OCI-LY1 (cell line): ENCODE data around the gene WDFY4.

Experiments
- H2AFZ ChIP-seq: fragments of 200-600 bp; sonication (generic), shearing (Covaris generic); 2 replicates; pipeline ENCODE4 v1.6.0; 2014; ENCODE audit warnings: antibody characterized with exemption, mild to moderate bottlenecking, low read length
- H3F3A ChIP-seq: fragments of 200-600 bp; sonication (generic), shearing (Covaris generic); 2 replicates; pipeline ENCODE4 v1.6.0; 2014; ENCODE audit warnings: mild to moderate bottlenecking, antibody characterized with exemption, low read length, moderate library complexity; ENCODE audit not compliant: insufficient read depth
- H3K27ac ChIP-seq: fragments of 200-600 bp; sonication (generic); 2 replicates; pipeline ENCODE4 v1.5.1; 2014; ENCODE audit warnings: low read length, mixed run types, mild to moderate bottlenecking, low read depth; ENCODE audit not compliant: poor library complexity, severe bottlenecking
- H3K27me3 ChIP-seq: fragments of 200-600 bp; sonication (generic); 2 replicates; pipeline ENCODE4 v1.6.0; 2014; ENCODE audit warnings: antibody characterized with exemption, mild to moderate bottlenecking, low read length, moderate library complexity; ENCODE audit not compliant: insufficient read depth
- H3K36me3 ChIP-seq: fragments of 200-600 bp; sonication (generic); 2 replicates; pipeline ENCODE4 v1.6.1; 2014; ENCODE audit warnings: mild to moderate bottlenecking, antibody characterized with exemption, low read length, moderate library complexity, mixed read lengths; ENCODE audit not compliant: insufficient read depth
- H3K4me1 ChIP-seq: fragments of 200-600 bp; sonication (generic); 2 replicates; pipeline ENCODE4 v1.5.1; 2014; ENCODE audit warnings: mild to moderate bottlenecking, low read length, moderate library complexity; ENCODE audit not compliant: insufficient read depth, severe bottlenecking
- H3K4me2 ChIP-seq: fragments of 200-600 bp; sonication (generic), shearing (Covaris generic); 2 replicates; pipeline ENCODE4 v1.6.1; 2014; ENCODE audit warnings: low read length
- H3K4me3 ChIP-seq: fragments of 200-600 bp; sonication (generic); 2 replicates; pipeline ENCODE4 v1.5.1; 2014; ENCODE audit warnings: low read length, low read depth, mild to moderate bottlenecking, mixed read lengths; ENCODE audit not compliant: poor library complexity, severe bottlenecking
- H3K79me2 ChIP-seq: fragments of 200-600 bp; shearing (Covaris generic); 2 replicates; pipeline ENCODE4 v1.6.1; 2016; ENCODE audit warnings: mixed run types, low read length, mixed read lengths; ENCODE audit not compliant: insufficient read depth
- H3K9ac ChIP-seq: fragments of 200-600 bp; sonication (generic), shearing (Covaris generic); 2 replicates; pipeline ENCODE4 v1.6.1; 2014; ENCODE audit warnings: mild to moderate bottlenecking, low read length, mixed read lengths
- H3K9me2 ChIP-seq: fragments of 200-600 bp; sonication (generic), shearing (Covaris generic); 2 replicates; pipeline ENCODE4 v1.6.1; 2014; ENCODE audit warnings: low read depth, mild to moderate bottlenecking, low read length, mixed read lengths
- H3K9me3 ChIP-seq: fragments of 200-600 bp; shearing (Covaris generic); 2 replicates; pipeline ENCODE4 v1.6.1; 2014; ENCODE audit warnings: low read length, mixed read lengths
- H4K20me1 ChIP-seq: fragments of 200-600 bp; sonication (generic), shearing (Covaris generic); 2 replicates; pipeline ENCODE4 v1.6.0; 2016; ENCODE audit warnings: mild to moderate bottlenecking, low read length; ENCODE audit not compliant: insufficient read depth
- CTCF ChIP-seq: fragments of 200-600 bp; sonication (generic), shearing (Covaris generic); IDR thresholded peaks from 2 replicates; pipeline ENCODE4 v1.5.1; 2017; ENCODE audit warnings: mild to moderate bottlenecking, antibody characterized with exemption, low read length, moderate library complexity, mixed read lengths
- EZH2 ChIP-seq: fragments of 200-600 bp; sonication (generic), shearing (Covaris generic); IDR thresholded peaks from 2 replicates; pipeline ENCODE4 v1.8.0; 2017; ENCODE audit warnings: borderline replicate concordance, mixed run types, mild to moderate bottlenecking, antibody characterized with exemption, low read length, moderate library complexity, mixed read lengths

The WDFY4 gene

GRCh38 chr10:48809261-48809660 lies 124.6 kb downstream of the WDFY4 start:
- no peak overlapping the region for H3K9ac ChIP-seq
- H4K20me1 ChIP-seq: no peaks in the 10 kb centered on the region
- peaks cover 18% of the 10 kb centered on the region for H3K4me1 ChIP-seq
- H3K9me3 ChIP-seq: no peaks in the 10 kb centered on the region
- H3K36me3 ChIP-seq: peaks cover 97% of the 10 kb centered on the region
- no peaks in the 10 kb centered on the region for H3K9me2 ChIP-seq
- H3K27me3 ChIP-seq: no peaks in the 10 kb centered on the region
- H3K79me2 ChIP-seq: no peaks in the 10 kb centered on the region
- no peak for TF ChIP-seq CTCF
- no peak for TF ChIP-seq EZH2
- no peak overlapping the region for H2AFZ ChIP-seq
- H3K4me3 ChIP-seq: no peak overlapping the region
- H3K27ac ChIP-seq: no peak overlapping the region
- no peak overlapping the region for H3K4me2 ChIP-seq
- no peaks in the 10 kb centered on the region for H3F3A ChIP-seq

GRCh38 chr10:48811461-48811860 lies 126.8 kb downstream of the WDFY4 start:
- Histone ChIP-seq H3K4me1 (peaks cover 1% of the 10 kb centered on the region), H3K79me2 (no peaks in the 10 kb centered on the region), H4K20me1 (no peaks in the 10 kb centered on the region), H3F3A (no peaks in the 10 kb centered on the region), H3K9me2 (no peaks in the 10 kb centered on the region), H3K27ac (no peak overlapping the region), H2AFZ (no peak overlapping the region), H3K27me3 (no peaks in the 10 kb centered on the region), H3K4me2 (no peak overlapping the region), H3K36me3 (peaks cover 93% of the 10 kb centered on the region), H3K4me3 (no peak overlapping the region), H3K9me3 (no peaks in the 10 kb centered on the region), H3K9ac (no peak overlapping the region)
- no peak for TF ChIP-seq EZH2
- no peak for TF ChIP-seq CTCF

- H3K4me1 ChIP-seq: no peaks in the 10 kb centered on the region
- H4K20me1 ChIP-seq: no peaks in the 10 kb centered on the region
- no peaks in the 10 kb centered on the region for H3K9me3 ChIP-seq
- no peaks in the 10 kb centered on the region for H3K9me2 ChIP-seq
- H3K27me3 ChIP-seq: no peaks in the 10 kb centered on the region
- H3F3A ChIP-seq: no peaks in the 10 kb centered on the region
- no peak overlapping the region for H3K27ac ChIP-seq
- no peak overlapping the region for H3K4me3 ChIP-seq
- TF ChIP-seq CTCF (no peak), EZH2 (no peak)
- peaks cover 94% of the 10 kb centered on the region for H3K36me3 ChIP-seq
- no peak overlapping the region for H3K4me2 ChIP-seq
- no peak overlapping the region for H2AFZ ChIP-seq
- H3K9ac ChIP-seq: no peak overlapping the region
- no peaks in the 10 kb centered on the region for H3K79me2 ChIP-seq
These were observed 127.2 kb downstream of the WDFY4 start for GRCh38 chr10:48811917-48812316.
